HG03575 (cell line): ENCODE data around the gene SLC4A8.

ENCODE experiments used
- ATAC-seq: cut with Tn5 transposase; IDR thresholded peaks from one replicate; pipeline ENCODE4 v1.9.1; 2021; ENCODE audit not compliant: unreplicated experiment, insufficient number of reproducible peaks, low FRiP score; ENCODE audit errors: extremely low read depth

SLC4A8 gene

DNA sequence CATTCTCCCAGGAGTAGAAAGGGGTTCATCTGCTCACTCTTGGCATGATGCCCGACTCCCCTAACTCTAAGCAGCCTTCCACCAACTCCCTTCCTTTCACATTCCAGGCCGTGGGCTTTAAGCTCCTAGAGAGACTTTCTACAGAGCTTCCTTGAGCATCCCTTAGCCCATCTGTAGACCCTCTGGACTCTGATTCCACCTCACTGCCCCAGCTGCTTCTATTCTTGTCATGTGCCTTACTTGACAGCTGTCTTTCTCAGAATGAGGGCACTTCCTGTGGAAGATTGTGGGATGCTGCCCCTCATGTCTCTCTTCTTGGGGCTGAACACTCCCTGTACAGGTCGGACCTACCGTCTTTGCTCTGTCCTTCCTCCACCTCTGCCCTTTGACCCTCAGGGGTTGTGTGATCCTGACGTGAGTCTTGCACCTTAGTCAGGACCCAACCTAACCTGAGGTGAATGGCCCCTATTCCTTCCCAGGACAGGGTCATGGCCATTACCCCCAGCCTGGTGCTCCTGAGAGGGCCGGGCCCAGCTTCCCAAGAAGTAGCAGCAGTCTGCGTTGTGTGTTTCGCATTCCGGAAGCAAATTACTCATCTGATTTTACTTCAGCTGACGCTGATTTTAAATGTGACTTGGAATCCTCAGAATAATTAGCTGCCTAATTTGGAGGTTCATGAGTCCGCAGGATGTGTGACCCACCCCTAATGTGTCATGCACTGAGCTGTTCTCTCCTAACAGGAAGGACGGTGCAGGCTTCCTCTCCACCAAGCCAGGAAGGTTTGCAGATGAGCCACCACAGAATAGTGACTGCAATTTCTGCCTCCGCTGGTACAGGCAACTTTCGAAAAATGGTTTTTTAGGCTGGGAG is 30.7 kb upstream of the SLC4A8 start:
- ATAC-seq = no peak

DNA sequence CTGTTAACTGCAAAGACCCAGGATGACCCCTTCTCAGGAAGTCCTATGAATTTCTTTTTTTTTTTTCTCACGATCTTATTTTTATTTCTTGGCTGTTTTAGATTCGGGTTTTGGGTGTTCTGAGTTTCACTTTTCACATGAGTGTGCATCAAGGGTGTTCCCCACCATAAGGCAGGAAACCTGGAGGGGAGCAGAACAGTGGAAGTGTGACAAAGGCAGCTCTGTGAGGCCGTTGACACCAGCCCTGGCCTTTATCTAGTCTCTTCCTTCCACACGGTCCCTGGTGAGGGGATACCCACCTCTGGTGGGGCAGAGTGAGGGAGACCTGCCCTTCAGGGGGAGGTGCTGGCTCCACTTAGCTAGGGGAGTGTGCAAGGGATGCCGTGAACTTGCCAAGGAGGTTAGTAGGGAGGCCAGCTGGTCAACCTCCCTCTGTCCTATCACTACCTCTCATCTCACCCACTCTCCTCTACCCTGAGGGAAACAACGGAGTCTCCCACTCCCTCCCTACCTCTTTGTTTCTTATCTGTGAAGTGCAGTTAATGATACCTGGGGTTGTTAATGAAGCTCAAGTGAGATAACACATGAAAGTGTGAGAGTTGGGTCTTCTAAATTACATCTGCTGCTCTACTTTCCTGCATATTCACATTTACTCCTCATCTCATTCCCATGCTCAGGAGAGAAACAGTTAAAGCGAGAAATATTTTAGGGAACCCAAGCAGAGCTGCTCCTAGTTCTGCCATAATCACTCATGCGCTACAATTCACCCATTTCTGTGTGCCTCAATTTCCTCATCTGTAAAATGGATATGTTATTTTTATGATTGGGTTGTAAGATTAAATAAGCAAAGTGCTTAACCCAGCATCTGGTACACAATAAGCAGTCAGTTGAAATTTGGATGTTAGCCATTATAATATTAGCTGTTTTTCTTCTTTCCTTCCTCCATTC is 29.1 kb upstream of the SLC4A8 start:
- ATAC-seq = no peak

DNA sequence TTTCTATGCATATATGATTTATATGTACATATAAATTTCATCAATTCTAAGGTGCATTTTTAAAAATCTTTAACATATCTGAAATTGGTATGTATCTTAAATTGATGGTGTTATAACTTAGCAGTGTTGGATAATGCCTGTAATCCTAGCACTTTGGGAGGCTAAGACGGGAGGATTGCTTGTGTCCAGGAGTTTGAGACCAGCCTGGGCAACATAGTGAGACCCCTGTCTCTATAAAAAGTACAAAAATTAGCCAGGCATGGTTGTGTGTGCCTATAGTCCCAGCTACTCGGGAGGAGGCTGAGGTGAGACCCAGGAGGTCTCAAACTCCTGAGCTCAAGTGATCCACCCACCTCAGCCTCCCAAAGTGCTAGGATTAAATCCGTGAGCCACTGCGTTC is 27.0 kb upstream of the SLC4A8 start:
- no peak for ATAC-seq

DNA sequence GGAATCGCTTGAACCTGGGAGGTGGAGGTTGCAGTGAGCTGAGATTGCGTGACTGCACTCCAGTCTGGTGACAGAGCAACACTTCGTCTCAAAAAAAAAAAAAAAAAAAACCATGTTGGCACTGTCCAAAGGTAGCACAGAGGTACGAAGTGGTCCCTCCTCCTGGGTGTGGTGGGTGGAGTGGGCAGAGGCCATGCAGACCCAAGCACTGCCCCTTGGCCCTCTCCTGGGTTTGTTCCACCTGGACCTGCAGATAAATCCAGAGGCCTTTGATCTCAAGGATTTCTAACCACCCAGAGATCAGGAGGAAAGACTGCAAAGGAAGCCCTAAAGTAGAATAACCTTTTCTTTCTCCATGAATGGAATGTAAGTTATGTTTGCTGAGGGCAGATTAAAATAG is 24.7 kb upstream of the SLC4A8 start:
- no peak for ATAC-seq

DNA sequence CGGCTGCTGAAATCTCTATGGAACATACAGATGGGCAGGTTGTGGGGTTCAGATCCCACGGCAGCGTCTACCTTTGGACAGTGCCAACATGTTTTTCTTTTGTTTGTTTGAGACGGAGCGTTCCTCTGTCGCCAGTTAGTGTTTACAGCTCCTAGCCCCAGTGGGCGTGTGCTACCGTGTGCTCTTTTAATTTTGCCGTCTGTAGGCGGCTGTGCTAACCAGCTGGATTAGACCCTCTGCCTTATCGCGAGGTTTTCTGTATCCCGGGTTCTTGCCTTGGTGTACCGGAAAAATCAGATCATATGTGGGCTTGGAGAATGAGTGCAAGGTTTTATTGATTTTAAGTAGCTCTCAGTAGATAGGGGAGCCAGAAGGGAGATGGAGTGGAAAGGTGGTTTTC is 23.6 kb upstream of the SLC4A8 start:
- ATAC-seq = no peak

GRCh38 chr12:51401486-51401885 is 23.1 kb upstream of the SLC4A8 start:
- no peak for ATAC-seq

DNA sequence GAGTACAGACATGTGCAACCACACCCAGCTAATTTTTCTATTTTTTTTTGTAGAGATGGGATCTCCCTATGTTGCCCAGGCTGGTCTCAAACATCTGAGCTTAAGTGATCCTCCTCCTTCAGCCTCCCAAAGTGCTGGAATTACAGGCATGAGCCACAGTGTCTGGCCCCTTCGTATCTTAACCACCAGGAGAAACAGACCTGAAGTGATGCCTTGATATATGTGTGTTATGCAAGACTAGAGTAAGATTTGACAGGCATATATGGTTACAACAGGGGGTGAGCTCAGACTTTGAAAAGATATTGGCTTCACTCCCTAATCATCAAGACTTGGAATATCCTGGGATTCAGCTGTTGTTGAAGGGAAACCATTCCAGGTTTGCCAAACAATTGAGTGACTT is 22.7 kb upstream of the SLC4A8 start:
- no peak for ATAC-seq

DNA sequence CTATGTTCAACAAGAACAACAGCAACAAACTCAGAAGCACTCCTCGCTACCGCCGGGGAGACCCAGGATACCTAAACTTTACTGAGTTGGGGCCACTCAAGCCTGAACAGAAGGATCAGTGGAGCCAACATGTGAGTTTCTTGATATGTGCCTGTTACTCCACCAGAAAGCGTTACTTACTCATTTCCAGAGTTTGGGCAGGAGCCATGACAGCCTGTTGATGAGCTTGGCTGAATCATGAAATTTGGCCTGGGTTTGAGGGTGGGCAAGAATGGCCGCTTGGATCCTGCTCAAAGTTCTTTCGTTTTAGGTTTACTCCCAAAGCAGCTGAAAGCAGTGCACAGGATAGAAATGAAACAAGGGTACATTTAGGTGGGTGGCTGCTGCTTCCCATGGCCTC is 21.5 kb upstream of the SLC4A8 start:
- ATAC-seq = no peak

- no peak for ATAC-seq
These were observed 20.9 kb upstream of the SLC4A8 start for GRCh38 chr12:51403681-51404136.

DNA sequence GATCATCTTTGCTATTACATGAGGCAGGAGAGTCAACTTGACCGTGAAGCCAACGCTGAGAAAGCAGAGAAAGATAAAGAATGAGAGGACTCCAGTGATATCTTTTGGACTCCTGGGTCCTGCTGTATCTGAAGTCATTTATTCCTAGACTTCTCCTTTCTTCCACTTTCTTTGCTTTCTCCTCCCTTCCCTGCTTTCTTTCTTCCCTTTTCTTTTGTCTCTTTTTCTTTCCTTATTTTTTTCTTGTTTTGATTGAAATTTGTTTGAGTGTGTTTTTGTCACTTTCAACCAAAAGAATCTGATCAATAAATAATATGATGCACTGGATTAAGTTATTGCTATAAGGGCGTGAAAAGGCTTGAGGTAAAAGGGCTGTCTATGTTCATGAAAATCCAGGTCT is 20.0 kb upstream of the SLC4A8 start:
- ATAC-seq = no peak

DNA sequence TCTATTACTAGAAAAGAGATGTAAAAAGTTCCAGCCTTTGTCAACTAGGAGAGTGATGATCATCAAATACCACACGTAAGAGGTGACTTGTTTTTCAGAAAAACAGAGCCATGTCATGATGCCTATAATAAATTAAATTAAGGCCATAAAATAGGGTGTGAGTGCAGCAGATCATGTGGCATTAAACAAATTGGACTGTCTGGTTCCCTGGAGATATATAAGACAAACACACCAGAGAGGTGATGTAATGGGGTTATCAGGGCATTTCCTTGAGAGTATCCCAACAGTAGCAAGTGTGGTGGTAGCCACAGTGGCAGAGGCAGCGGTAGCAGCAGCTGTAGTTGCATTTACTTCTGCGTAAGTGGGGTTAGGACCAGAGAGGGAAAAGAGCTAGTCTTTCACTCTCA is 18.8 kb upstream of the SLC4A8 start:
- no peak for ATAC-seq

DNA sequence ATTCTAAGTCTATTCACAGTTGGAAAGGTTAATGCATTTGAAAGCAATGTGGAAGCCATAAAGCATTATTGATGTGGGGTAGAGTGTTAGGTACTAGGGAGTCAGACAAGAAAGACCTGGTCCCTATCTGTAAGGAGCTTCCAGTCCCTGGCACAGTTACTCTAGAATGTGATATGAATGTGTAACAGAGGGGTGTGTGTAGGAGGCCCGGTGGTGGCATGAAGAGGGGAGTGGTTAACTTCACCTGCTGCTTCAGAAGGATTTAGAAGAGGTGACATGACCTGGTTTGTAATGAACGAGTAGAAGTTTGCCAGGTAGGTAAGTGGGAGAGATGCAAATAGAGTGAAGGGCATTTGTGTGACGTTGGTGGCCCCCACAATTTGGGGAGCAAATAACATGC is 18.3 kb upstream of the SLC4A8 start:
- no peak for ATAC-seq

- no peak for ATAC-seq
These were observed 17.8 kb upstream of the SLC4A8 start for GRCh38 chr12:51406859-51407258.

- ATAC-seq = no peak
These were observed 17.0 kb upstream of the SLC4A8 start for GRCh38 chr12:51407604-51408003.

DNA sequence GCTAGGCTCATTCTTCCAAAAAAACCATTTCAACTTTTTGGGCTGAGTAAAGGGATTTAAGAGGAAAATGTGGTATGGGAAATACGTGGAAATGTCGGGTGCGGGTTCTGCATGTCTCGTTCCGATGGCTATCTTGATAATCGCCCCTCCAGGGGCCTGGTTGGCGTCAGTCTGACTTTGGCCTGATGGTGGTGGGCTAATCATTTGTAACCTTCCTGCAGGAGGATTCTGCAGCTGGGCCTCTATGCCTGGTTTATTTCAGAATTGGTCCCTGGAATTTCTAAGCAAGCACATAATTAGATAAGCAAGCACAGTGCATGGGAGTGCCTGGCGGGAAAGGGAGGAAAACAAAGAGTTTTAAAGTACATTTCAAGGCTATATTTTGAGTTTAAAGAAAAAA is 14.8 kb upstream of the SLC4A8 start:
- ATAC-seq = no peak

DNA sequence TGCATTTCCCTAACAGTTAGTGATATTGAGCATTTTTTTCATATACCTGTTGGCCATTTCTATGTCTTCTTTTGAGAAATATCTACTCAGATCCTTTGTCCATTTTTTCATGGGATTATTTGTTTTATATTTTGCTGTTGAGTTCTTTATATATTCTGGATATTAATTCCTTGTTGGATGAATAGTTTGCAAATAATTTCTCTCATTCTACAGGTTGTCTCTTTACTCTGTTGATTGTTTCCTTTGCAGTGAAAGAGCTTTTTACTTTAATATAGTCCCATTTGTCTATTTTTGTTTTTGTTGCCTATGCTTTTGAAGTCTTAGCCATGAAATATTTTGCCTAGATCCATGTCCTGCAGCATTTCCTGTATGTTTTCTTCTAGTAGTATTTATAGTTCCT is 11.5 kb upstream of the SLC4A8 start:
- ATAC-seq = no peak

GRCh38 chr12:51413791-51414190 is 10.8 kb upstream of the SLC4A8 start:
- no peak for ATAC-seq

DNA sequence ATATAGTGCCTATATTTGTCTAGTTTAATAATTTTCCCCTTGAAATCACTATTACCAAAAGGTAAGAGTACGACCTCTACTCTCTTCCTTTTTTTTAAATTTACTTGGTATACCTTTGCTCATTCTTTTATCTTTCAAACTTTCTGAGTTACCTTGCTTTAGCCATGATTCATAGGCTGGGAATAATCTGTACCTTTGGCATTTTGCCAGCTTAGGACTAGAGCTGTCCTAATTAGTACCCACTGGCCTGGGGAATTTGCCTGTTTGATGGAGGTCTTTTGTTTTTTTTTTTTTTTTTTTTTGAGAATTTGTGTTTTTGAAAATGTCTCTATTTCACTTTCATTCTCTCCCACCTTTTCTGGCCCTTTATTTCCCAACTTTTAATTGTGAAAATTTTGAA is 8.7 kb upstream of the SLC4A8 start:
- ATAC-seq = no peak

DNA sequence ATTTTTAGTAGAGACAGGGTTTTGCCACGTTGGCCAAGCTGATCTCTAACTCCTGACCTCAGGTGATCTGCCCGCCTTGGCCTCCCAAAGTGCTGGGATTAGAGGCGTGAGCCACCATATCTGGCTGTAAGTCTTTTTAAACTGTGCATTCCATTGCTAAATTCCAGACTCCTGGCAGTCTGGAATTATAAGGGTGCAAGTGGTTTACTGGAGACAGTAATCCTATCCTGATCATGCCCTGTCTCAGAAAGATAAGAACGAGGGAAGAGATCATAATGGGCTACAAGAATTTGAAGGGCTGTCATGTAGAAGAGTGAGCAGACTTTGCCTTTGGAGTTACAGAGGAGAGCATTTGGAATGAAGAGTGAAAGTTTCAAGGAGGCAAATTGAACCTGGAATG is 6.8 kb upstream of the SLC4A8 start:
- no peak for ATAC-seq
